ENCODE data around the gene NPAS2. TPM values are rescaled to one million over a fixed set of nuclear protein-coding genes. Genes with fewer than 3 reads are reported as not detected.

NPAS2 gene
- total and polyA plus RNA-seq, 2 donors (not counting 1 experiment from before 2014, with no cell fraction given) = 3.6 to 4.9 TPM

- Histone ChIP-seq H3K27me3 (ENCODE audit: control insufficient read depth, insufficient read depth, low read length) (no peaks in the 10 kb centered on the region), H3K4me3 (replicated peaks in 1 of 4; ENCODE audit: control extremely low read depth in 1 of 4, insufficient read depth in 1 of 4, low read depth in 3 of 4, low read length in 4 of 4) (no peak overlapping the region), H3K9ac (ENCODE audit: insufficient read depth, low read length) (no peak overlapping the region), H2AFZ (ENCODE audit: low read length) (no peak overlapping the region), H4K20me1 (ENCODE audit: control insufficient read depth, extremely low read depth, insufficient read depth, low read length) (no peaks in the 10 kb centered on the region), H3K79me2 (ENCODE audit: control insufficient read depth, insufficient read depth, low read length) (no peaks in the 10 kb centered on the region), H3K27ac (ENCODE audit: insufficient read depth, low read length) (no peak overlapping the region), H3K36me3 (ENCODE audit: control insufficient read depth, insufficient read depth, low read length) (no peaks in the 10 kb centered on the region), H3K4me1 (ENCODE audit: control insufficient read depth, extremely low read depth, insufficient read depth, low read length) (peaks cover 3% of the 10 kb centered on the region), H3K4me2 (ENCODE audit: extremely low read depth, insufficient read depth, low read length) (no peak overlapping the region), H3K9me3 (ENCODE audit: control insufficient read depth, insufficient read depth, low read depth, low read length) (no peaks in the 10 kb centered on the region)
- TF ChIP-seq EZH2 (IDR thresholded peaks at IDR 0.05; ENCODE audit: low read length, missing control alignments) (no peak), CTCF (conservative IDR thresholded peaks at IDR 0.05 in 1 of 2, IDR thresholded peaks at IDR 0.05 in 1 of 2; ENCODE audit: low read depth in 1 of 2, low read length in 2 of 2) (no peak)
- DNase-seq (ENCODE audit: low read depth in 2 of 2) = no peak
Measured at GRCh38 chr2:100939445-100939844, 119.5 kb downstream of the NPAS2 start.

GRCh38 chr2:100940240-100940639 is 120.3 kb downstream of the NPAS2 start:
- DNase-seq (ENCODE audit: low read depth in 2 of 2) = peak in 1 of 2 donors; percentile 26
- TF ChIP-seq EZH2 (IDR thresholded peaks at IDR 0.05; ENCODE audit: low read length, missing control alignments) (no peak), CTCF (conservative IDR thresholded peaks at IDR 0.05 in 1 of 2, IDR thresholded peaks at IDR 0.05 in 1 of 2; ENCODE audit: low read depth in 1 of 2, low read length in 2 of 2) (no peak)
- Histone ChIP-seq H3K4me2 (ENCODE audit: extremely low read depth, insufficient read depth, low read length) (no peak overlapping the region), H3K79me2 (ENCODE audit: control insufficient read depth, insufficient read depth, low read length) (no peaks in the 10 kb centered on the region), H2AFZ (ENCODE audit: low read length) (no peak overlapping the region), H3K27me3 (ENCODE audit: control insufficient read depth, insufficient read depth, low read length) (no peaks in the 10 kb centered on the region), H3K4me1 (ENCODE audit: control insufficient read depth, extremely low read depth, insufficient read depth, low read length) (peaks cover 3% of the 10 kb centered on the region), H3K27ac (ENCODE audit: insufficient read depth, low read length) (no peak overlapping the region), H3K36me3 (ENCODE audit: control insufficient read depth, insufficient read depth, low read length) (no peaks in the 10 kb centered on the region), H4K20me1 (ENCODE audit: control insufficient read depth, extremely low read depth, insufficient read depth, low read length) (no peaks in the 10 kb centered on the region), H3K9ac (ENCODE audit: insufficient read depth, low read length) (no peak overlapping the region), H3K4me3 (replicated peaks in 1 of 4; ENCODE audit: control extremely low read depth in 1 of 4, insufficient read depth in 1 of 4, low read depth in 3 of 4, low read length in 4 of 4) (no peak overlapping the region), H3K9me3 (ENCODE audit: control insufficient read depth, insufficient read depth, low read depth, low read length) (no peaks in the 10 kb centered on the region)

GRCh38 chr2:100940766-100941645 is 121.1 kb downstream of the NPAS2 start:
- Histone ChIP-seq H3K36me3 (ENCODE audit: control insufficient read depth, insufficient read depth, low read length) (no peaks in the 10 kb centered on the region), H4K20me1 (ENCODE audit: control insufficient read depth, extremely low read depth, insufficient read depth, low read length) (no peaks in the 10 kb centered on the region), H3K9me3 (ENCODE audit: control insufficient read depth, insufficient read depth, low read depth, low read length) (no peaks in the 10 kb centered on the region), H3K79me2 (ENCODE audit: control insufficient read depth, insufficient read depth, low read length) (no peaks in the 10 kb centered on the region), H2AFZ (ENCODE audit: low read length) (no peak overlapping the region), H3K27me3 (ENCODE audit: control insufficient read depth, insufficient read depth, low read length) (no peaks in the 10 kb centered on the region), H3K4me2 (ENCODE audit: extremely low read depth, insufficient read depth, low read length) (no peak overlapping the region), H3K4me1 (ENCODE audit: control insufficient read depth, extremely low read depth, insufficient read depth, low read length) (no peaks in the 10 kb centered on the region), H3K9ac (ENCODE audit: insufficient read depth, low read length) (no peak overlapping the region), H3K27ac (ENCODE audit: insufficient read depth, low read length) (no peak overlapping the region), H3K4me3 (replicated peaks in 1 of 4; ENCODE audit: control extremely low read depth in 1 of 4, insufficient read depth in 1 of 4, low read depth in 3 of 4, low read length in 4 of 4) (no peak overlapping the region)
- TF ChIP-seq EZH2 (IDR thresholded peaks at IDR 0.05; ENCODE audit: low read length, missing control alignments) (no peak), CTCF (conservative IDR thresholded peaks at IDR 0.05 in 1 of 2, IDR thresholded peaks at IDR 0.05 in 1 of 2; ENCODE audit: low read depth in 1 of 2, low read length in 2 of 2) (no peak)
- DNase-seq (ENCODE audit: low read depth in 2 of 2) = peak in 1 of 2 donors; percentile 53
